SK-N-SH (cell line): ENCODE measurements around the gene GINS3. TPM values are rescaled to one million over a fixed set of nuclear protein-coding genes. Genes with fewer than 3 reads are reported as not detected.

Experiments used
- CTCF ChIA-PET: fragments of 300-600, 350-600 bp; formaldehyde crosslinking; extraction: SDS; loops from one replicate; lab custom pipeline; 2021; lab: Yijun Ruan, JAX
- POLR2A ChIA-PET: fragments of 350-600 bp; sonication (Branson Sonifier 250); formaldehyde crosslinking; extraction: SDS; loops from one replicate; lab custom pipeline; 2020; ENCODE audit warnings: antibody characterized with exemption, inconsistent platforms; lab: Yijun Ruan, JAX
- DNase-seq: peaks from one replicate; pipeline ENCODE4 v3.0.0; 2012
- H2AFZ ChIP-seq: fragments of 200-600 bp; sonication (generic); 2 replicates; pipeline ENCODE4 v1.8.1; 2016; ENCODE audit warnings: antibody characterized with exemption, mild to moderate bottlenecking, low read depth
- H3F3A ChIP-seq: fragments of 200-600 bp; sonication (generic); replicated peaks from 2 replicates; pipeline ENCODE3; 2016; ENCODE audit warnings: antibody characterized with exemption, mild to moderate bottlenecking; ENCODE audit not compliant: insufficient read depth
- H3K27ac ChIP-seq, 2 experiments: fragments of 200-500 bp in 1 of 2; fragments of 200-600 bp in 1 of 2; sonication (Bioruptor generic) in 1 of 2; sonication (generic), shearing (Covaris generic) in 1 of 2; 2 replicates each; pipeline versions ENCODE4 v1.5.1 to v1.6.1; 2014 to 2016; ENCODE audit warnings: low read depth in 2 of 2, inconsistent platforms in 1 of 2, low read length in 1 of 2, mild to moderate bottlenecking in 1 of 2, mixed read lengths in 1 of 2
- H3K27me3 ChIP-seq: fragments of 200-600 bp; sonication (generic), shearing (Covaris generic); 2 replicates; pipeline ENCODE4 v1.6.1; 2016; ENCODE audit warnings: mixed run types; ENCODE audit not compliant: insufficient read depth
- H3K36me3 ChIP-seq, 2 experiments: fragments of 200-500 bp in 1 of 2; fragments of 200-600 bp in 1 of 2; sonication (Bioruptor generic) in 1 of 2; sonication (generic) in 1 of 2; replicated peaks in 1 of 2; 2 replicates each; pipeline versions ENCODE3 to v1.5.1; 2014 to 2016; ENCODE audit warnings: low read length in 1 of 2, mild to moderate bottlenecking in 1 of 2; ENCODE audit not compliant: insufficient read depth in 2 of 2, control insufficient read depth in 1 of 2
- H3K4me1 ChIP-seq, 2 experiments: fragments of 200-500 bp in 1 of 2; fragments of 200-600 bp in 1 of 2; sonication (Bioruptor generic) in 1 of 2; sonication (generic), shearing (Covaris generic) in 1 of 2; 2 replicates each; pipeline versions ENCODE4 v1.5.1 to v1.6.1; 2014 to 2016; ENCODE audit warnings: low read depth in 1 of 2, low read length in 1 of 2, mixed run types in 1 of 2; ENCODE audit not compliant: insufficient read depth in 2 of 2, control insufficient read depth in 1 of 2
- H3K4me2 ChIP-seq: fragments of 200-600 bp; sonication (generic), shearing (Covaris generic); 2 replicates; pipeline ENCODE4 v1.6.1; 2017; ENCODE audit warnings: mixed run types
- H3K4me3 ChIP-seq, 2 experiments: fragments of 200-500 bp in 1 of 2; fragments of 200-600 bp in 1 of 2; sonication (Bioruptor generic) in 1 of 2; sonication (generic), shearing (Covaris generic) in 1 of 2; 2 replicates each; pipeline versions ENCODE4 v1.5.1 to v1.8.1; 2014 to 2016; ENCODE audit warnings: low read depth in 2 of 2, inconsistent platforms in 1 of 2, low read length in 1 of 2, mild to moderate bottlenecking in 1 of 2, mixed read lengths in 1 of 2, moderate library complexity in 1 of 2
- H3K79me2 ChIP-seq: fragments of 200-600 bp; sonication (generic); 2 replicates; pipeline ENCODE4 v1.8.1; 2017; ENCODE audit warnings: mild to moderate bottlenecking; ENCODE audit not compliant: insufficient read depth
- H3K9ac ChIP-seq: fragments of 200-600 bp; sonication (generic); 2 replicates; pipeline ENCODE4 v1.6.1; 2017; ENCODE audit warnings: mixed run types
- H3K9me2 ChIP-seq: fragments of 200-600 bp; sonication (generic); 2 replicates; pipeline ENCODE4 v1.6.1; 2017; ENCODE audit warnings: mixed run types
- H3K9me3 ChIP-seq: fragments of 200-600 bp; sonication (generic); 2 replicates; pipeline ENCODE4 v1.6.1; 2017; ENCODE audit warnings: mixed run types, mild to moderate bottlenecking, moderate library complexity
- H4K20me1 ChIP-seq: fragments of 200-600 bp; sonication (generic); 2 replicates; pipeline ENCODE4 v1.6.1; 2017; ENCODE audit warnings: mild to moderate bottlenecking, mixed run types; ENCODE audit not compliant: insufficient read depth
- CHD2 ChIP-seq: fragments of 150-350 bp; IDR thresholded peaks from 2 replicates; pipeline ENCODE4 v1.6.1; 2018; ENCODE audit warnings: low read length; ENCODE audit not compliant: partially characterized antibody
- ELF1 ChIP-seq: IDR thresholded peaks from 2 replicates; pipeline ENCODE4 v1.4.0; 2012
- EZH2phosphoT487 ChIP-seq: fragments of 200-600 bp; sonication (generic); IDR thresholded peaks from 2 replicates; pipeline ENCODE4 v1.6.1; 2017; ENCODE audit warnings: low read depth, mixed run types, mild to moderate bottlenecking, antibody characterized with exemption, moderate library complexity, borderline replicate concordance
- FOSL2 ChIP-seq: IDR thresholded peaks from 2 replicates; pipeline ENCODE4 v1.4.0; 2012; ENCODE audit warnings: low read depth, mild to moderate bottlenecking, moderate library complexity, borderline replicate concordance
- FOXJ3 ChIP-seq: sonication (generic); formaldehyde crosslinking; IDR thresholded peaks from 2 replicates; pipeline ENCODE4 v1.5.1; 2020; ENCODE audit warnings: mild to moderate bottlenecking, missing genetic modification reagents
- GABPA ChIP-seq: IDR thresholded peaks from 2 replicates; pipeline ENCODE4 v1.4.0; 2012; ENCODE audit warnings: low read depth, mild to moderate bottlenecking
- JUND ChIP-seq: IDR thresholded peaks from 2 replicates; pipeline ENCODE4 v1.4.0; 2012
- MXI1 ChIP-seq: IDR thresholded peaks from 2 replicates; pipeline ENCODE4 v1.6.1; 2012; ENCODE audit warnings: mild to moderate bottlenecking, low read depth, low read length, improper control_type of control experiment
- RAD21 ChIP-seq: IDR thresholded peaks from 2 replicates; pipeline ENCODE4 v1.6.1; 2012; ENCODE audit warnings: mild to moderate bottlenecking, low read length
- SIN3A ChIP-seq: IDR thresholded peaks from 2 replicates; pipeline ENCODE4 v1.6.1; 2012; ENCODE audit warnings: low read depth, mild to moderate bottlenecking, low read length, moderate library complexity, borderline replicate concordance
- SMC3 ChIP-seq: IDR thresholded peaks from 2 replicates; pipeline ENCODE4 v1.6.1; 2012; ENCODE audit warnings: low read depth, low read length, improper control_type of control experiment
- TAF1 ChIP-seq: IDR thresholded peaks from 2 replicates; pipeline ENCODE4 v1.6.1; 2012; ENCODE audit warnings: low read depth, mild to moderate bottlenecking, low read length, moderate library complexity, borderline replicate concordance
- TCF12 ChIP-seq: IDR thresholded peaks from 2 replicates; pipeline ENCODE4 v1.4.0; 2012
- TEAD4 ChIP-seq: IDR thresholded peaks from 2 replicates; pipeline ENCODE4 v1.4.0; 2012; ENCODE audit warnings: mild to moderate bottlenecking, borderline replicate concordance; ENCODE audit not compliant: insufficient read depth
- YY1 ChIP-seq: IDR thresholded peaks from 2 replicates; pipeline ENCODE4 v1.4.0; 2012; ENCODE audit warnings: low read depth, mild to moderate bottlenecking
- WGBS: methylation state at CpG from one replicate; pipeline ENCODE4 v1.1.6; 2017; ENCODE audit warnings: low lambda C conversion rate; 5-methylcytosine and 5-hydroxymethylcytosine counted together
- polyA plus RNA-seq, 3 experiments: library from polyadenylated mRNA; depleted of rRNA; stranded (reverse); fragments of >200 nt; gene quantifications; 2 replicates each; pipeline ENCODE4 v1.2.3, GENCODE V29; 2012
- TF ChIP-seq, protein P1 (sequence below): IDR thresholded peaks from 2 replicates; pipeline ENCODE4; 2012
- TF ChIP-seq, protein P2 (sequence below): fragments of 150-350 bp; IDR thresholded peaks from 2 replicates; pipeline ENCODE4 v1.6.1; 2017; ENCODE audit warnings: antibody characterized with exemption, low read length, low read depth, borderline replicate concordance
- TF ChIP-seq, protein P3 (sequence below): IDR thresholded peaks from 2 replicates; pipeline ENCODE4 v1.4.0; 2012; ENCODE audit warnings: low read depth, borderline replicate concordance
- TF ChIP-seq, protein P4 (sequence below): IDR thresholded peaks from 2 replicates; pipeline ENCODE4 v1.4.0; 2012; ENCODE audit warnings: low read depth
- TF ChIP-seq, protein P5 (sequence below): IDR thresholded peaks from 2 replicates; pipeline ENCODE4 v1.4.0; 2012; ENCODE audit warnings: low read depth, borderline replicate concordance
- TF ChIP-seq, protein P6 (sequence below): fragments of 150-350 bp; IDR thresholded peaks from 2 replicates; pipeline ENCODE4 v1.6.1; 2016; ENCODE audit warnings: mild to moderate bottlenecking, low read depth, low read length

The GINS3 gene
- polyA plus RNA-seq (2012; rRNA removed): 8.7 and 9.8 TPM in 2 replicates
- 7.6 and 8.8 TPM in 2 replicates for polyA plus RNA-seq (2012; cell fraction: cytosol; rRNA removed)
- polyA plus RNA-seq (2012; cell fraction: nucleus; rRNA removed): 4.6 and 6.2 TPM in 2 replicates

DNA sequence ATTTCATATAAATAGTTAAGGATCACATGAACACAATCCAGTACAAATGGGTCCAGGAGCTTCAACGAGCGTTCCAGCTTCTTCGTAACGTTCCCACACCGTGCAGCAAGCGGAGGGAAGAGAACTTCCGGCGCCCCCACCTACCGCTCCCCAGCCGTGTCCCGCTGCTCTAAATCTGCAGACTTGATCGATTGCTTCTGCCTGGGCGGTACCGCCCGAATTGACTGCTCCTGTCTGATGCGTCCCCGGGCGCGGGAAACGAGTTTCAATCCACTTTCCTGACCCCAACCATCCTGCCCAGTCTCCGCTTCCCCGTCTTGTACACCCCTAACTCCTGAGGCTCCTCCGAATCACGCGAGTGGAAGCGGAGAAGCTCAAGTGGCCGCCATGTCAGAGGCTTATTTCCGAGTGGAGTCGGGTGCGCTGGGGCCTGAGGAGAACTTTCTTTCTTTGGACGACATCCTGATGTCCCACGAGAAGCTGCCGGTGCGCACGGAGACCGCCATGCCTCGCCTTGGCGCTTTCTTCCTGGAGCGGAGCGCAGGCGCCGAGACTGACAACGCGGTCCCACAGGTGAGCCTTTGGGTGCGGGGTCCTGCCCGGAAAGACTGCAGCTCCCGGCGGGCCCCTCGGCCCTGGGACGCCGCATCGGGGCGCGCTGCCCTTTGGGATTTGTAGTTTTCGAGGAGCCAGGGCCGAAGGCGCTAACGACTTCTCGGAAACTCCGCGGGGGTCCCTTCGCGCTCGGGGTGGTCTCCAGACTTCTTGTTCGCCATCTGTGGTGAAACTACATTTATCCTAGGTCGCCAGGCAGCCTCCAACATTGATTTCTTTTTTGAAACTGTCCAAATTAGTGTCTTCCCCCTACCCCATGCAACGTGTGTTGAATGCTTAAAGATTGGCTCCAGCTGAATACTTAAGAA is at the start of gene GINS3:
TSS of gene GINS3 (plus strand) at position 257 of the 923 bp plus-strand sequence. CDS start at position 388, 131 bp downstream.
- H3F3A ChIP-seq: peaks cover 3% of the 10 kb centered on the region
- 1% methylated on average over 39 of the region's 67 CpGs for WGBS
- TF ChIP-seq SMC3: no peak
- TF ChIP-seq JUND: no peak
- TF ChIP-seq, protein P1, sequence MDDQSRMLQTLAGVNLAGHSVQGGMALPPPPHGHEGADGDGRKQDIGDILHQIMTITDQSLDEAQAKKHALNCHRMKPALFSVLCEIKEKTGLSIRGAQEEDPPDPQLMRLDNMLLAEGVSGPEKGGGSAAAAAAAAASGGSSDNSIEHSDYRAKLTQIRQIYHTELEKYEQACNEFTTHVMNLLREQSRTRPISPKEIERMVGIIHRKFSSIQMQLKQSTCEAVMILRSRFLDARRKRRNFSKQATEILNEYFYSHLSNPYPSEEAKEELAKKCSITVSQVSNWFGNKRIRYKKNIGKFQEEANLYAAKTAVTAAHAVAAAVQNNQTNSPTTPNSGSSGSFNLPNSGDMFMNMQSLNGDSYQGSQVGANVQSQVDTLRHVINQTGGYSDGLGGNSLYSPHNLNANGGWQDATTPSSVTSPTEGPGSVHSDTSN: 0 out of 2 replicates have a peak, but pooled peaks have one; percentile 28
- TF ChIP-seq ELF1: peak; percentile 50; the same call in 1 of the 2 replicates
- TF ChIP-seq TEAD4: no peak
- TF ChIP-seq, protein P2, sequence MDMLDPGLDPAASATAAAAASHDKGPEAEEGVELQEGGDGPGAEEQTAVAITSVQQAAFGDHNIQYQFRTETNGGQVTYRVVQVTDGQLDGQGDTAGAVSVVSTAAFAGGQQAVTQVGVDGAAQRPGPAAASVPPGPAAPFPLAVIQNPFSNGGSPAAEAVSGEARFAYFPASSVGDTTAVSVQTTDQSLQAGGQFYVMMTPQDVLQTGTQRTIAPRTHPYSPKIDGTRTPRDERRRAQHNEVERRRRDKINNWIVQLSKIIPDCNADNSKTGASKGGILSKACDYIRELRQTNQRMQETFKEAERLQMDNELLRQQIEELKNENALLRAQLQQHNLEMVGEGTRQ: no peak
- TF ChIP-seq EZH2phosphoT487: no peak
- no peak for TF ChIP-seq RAD21
- TF ChIP-seq TCF12: peak; percentile 41; the same call in 1 of the 2 replicates
- TF ChIP-seq TAF1: peak; percentile 74
- TF ChIP-seq FOXJ3: peak; percentile 60; the same call in 1 of the 2 replicates
- TF ChIP-seq, protein P3, sequence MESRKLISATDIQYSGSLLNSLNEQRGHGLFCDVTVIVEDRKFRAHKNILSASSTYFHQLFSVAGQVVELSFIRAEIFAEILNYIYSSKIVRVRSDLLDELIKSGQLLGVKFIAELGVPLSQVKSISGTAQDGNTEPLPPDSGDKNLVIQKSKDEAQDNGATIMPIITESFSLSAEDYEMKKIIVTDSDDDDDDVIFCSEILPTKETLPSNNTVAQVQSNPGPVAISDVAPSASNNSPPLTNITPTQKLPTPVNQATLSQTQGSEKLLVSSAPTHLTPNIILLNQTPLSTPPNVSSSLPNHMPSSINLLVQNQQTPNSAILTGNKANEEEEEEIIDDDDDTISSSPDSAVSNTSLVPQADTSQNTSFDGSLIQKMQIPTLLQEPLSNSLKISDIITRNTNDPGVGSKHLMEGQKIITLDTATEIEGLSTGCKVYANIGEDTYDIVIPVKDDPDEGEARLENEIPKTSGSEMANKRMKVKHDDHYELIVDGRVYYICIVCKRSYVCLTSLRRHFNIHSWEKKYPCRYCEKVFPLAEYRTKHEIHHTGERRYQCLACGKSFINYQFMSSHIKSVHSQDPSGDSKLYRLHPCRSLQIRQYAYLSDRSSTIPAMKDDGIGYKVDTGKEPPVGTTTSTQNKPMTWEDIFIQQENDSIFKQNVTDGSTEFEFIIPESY: no peak
- TF ChIP-seq, protein P4, sequence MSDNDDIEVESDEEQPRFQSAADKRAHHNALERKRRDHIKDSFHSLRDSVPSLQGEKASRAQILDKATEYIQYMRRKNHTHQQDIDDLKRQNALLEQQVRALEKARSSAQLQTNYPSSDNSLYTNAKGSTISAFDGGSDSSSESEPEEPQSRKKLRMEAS: peak; percentile 93
- peak; percentile 20; the same call in 1 of the 2 replicates for TF ChIP-seq FOSL2
- TF ChIP-seq, protein P5, sequence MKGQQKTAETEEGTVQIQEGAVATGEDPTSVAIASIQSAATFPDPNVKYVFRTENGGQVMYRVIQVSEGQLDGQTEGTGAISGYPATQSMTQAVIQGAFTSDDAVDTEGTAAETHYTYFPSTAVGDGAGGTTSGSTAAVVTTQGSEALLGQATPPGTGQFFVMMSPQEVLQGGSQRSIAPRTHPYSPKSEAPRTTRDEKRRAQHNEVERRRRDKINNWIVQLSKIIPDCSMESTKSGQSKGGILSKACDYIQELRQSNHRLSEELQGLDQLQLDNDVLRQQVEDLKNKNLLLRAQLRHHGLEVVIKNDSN: no peak
- peak; percentile 64 for TF ChIP-seq CHD2
- TF ChIP-seq, protein P6, sequence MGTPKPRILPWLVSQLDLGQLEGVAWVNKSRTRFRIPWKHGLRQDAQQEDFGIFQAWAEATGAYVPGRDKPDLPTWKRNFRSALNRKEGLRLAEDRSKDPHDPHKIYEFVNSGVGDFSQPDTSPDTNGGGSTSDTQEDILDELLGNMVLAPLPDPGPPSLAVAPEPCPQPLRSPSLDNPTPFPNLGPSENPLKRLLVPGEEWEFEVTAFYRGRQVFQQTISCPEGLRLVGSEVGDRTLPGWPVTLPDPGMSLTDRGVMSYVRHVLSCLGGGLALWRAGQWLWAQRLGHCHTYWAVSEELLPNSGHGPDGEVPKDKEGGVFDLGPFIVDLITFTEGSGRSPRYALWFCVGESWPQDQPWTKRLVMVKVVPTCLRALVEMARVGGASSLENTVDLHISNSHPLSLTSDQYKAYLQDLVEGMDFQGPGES: no peak
- peak; percentile 76 for TF ChIP-seq YY1
- TF ChIP-seq GABPA: peak; percentile 63
- peak; percentile 57; the same call in 1 of the 2 replicates for TF ChIP-seq SIN3A
- TF ChIP-seq MXI1: peak; percentile 43; the same call in 1 of the 2 replicates

More for the DNA sequence above, at the start of gene GINS3:
- ChIA-PET CTCF (interaction anchor here (1.0 to 3.7 kb wide), 5 partner anchors 14 to 97 kb away, joined by 3 to 16 read pairs (median 5); no protein-coding TSS in a partner anchor), POLR2A (interaction anchor here (0.6 to 1.5 kb wide), 5 partner anchors 23 to 298 kb away, joined by 3 to 4 read pairs (median 3); partner anchors contain the start of gene NDRG4)
- Histone ChIP-seq H4K20me1 (no peaks in the 10 kb centered on the region), H3K27me3 (no peaks in the 10 kb centered on the region), H3K9ac (peak within 1 kb of the TSS; percentile 85), H3K79me2 (peaks cover 21% of the 10 kb centered on the region; the same call in 1 of the 2 replicates), H3K4me2 (peak within 1 kb of the TSS; percentile 82), H2AFZ (peak within 1 kb of the TSS; percentile 98), H3K4me1 (peaks cover 0 to 4% of the 10 kb centered on the region in 2 experiments; a peak in 1 of 4 replicates), H3K9me3 (no peaks in the 10 kb centered on the region), H3K36me3 (no peaks in the 10 kb centered on the region), H3K9me2 (no peaks in the 10 kb centered on the region), H3K4me3 (peak within 1 kb of the TSS; percentile 88 to 89), H3K27ac (peak within 1 kb of the TSS; percentile 64 to 78)
- DNase-seq: peak; percentile 91
